GM19395 (cell line): Measurements from ENCODE around the gene LANCL1.

ENCODE experiments used
- ATAC-seq: cut with Tn5 transposase; IDR thresholded peaks from one replicate; pipeline ENCODE4 v1.9.1; 2021; ENCODE audit warnings: mild to moderate bottlenecking, moderate library complexity; ENCODE audit not compliant: unreplicated experiment

Gene LANCL1

GRCh38 chr2:210399440-210400041 lies 77.0 kb downstream of the LANCL1 start:
- no peak for ATAC-seq

GRCh38 chr2:210392469-210392881 lies 84.1 kb downstream of the LANCL1 start:
- no peak for ATAC-seq

- ATAC-seq: no peak
Measured at GRCh38 chr2:210389856-210390255, 86.7 kb downstream of the LANCL1 start.

GRCh38 chr2:210388148-210388547 lies 88.4 kb downstream of the LANCL1 start:
- no peak for ATAC-seq

- no peak for ATAC-seq
Measured at GRCh38 chr2:210387074-210387473, 89.5 kb downstream of the LANCL1 start.
